Liver (tissue), 9 donors: ENCODE data around the gene KCP. TPM values are rescaled to one million over a fixed set of nuclear protein-coding genes. Genes with fewer than 3 reads are reported as not detected.

Source experiments
- DNase-seq: peaks from one replicate; pipeline ENCODE4 v3.0.0-alpha.2; 2017; ENCODE audit warnings: low spot score
- H3K27ac ChIP-seq, 2 donors: one replicate each; pipeline ENCODE4 v1.7.0; 2013; ENCODE audit warnings: inconsistent platforms in 2 of 2, low read length in 2 of 2, control low read depth in 1 of 2, low read depth in 1 of 2, mild to moderate bottlenecking in 1 of 2
- H3K27me3 ChIP-seq, 4 donors: one replicate each; pipeline versions ENCODE4 v1.6.1 to v1.7.0; 2013; ENCODE audit warnings: low read length in 3 of 4, inconsistent platforms in 1 of 4, mild to moderate bottlenecking in 1 of 4, moderate library complexity in 1 of 4; ENCODE audit not compliant: control insufficient read depth in 4 of 4, insufficient read depth in 4 of 4
- H3K36me3 ChIP-seq, 4 donors: one replicate each; pipeline versions ENCODE4 v1.6.1 to v1.7.0; 2013; ENCODE audit warnings: low read length in 3 of 4, mild to moderate bottlenecking in 3 of 4, low read depth in 1 of 4, moderate library complexity in 1 of 4; ENCODE audit not compliant: control insufficient read depth in 4 of 4, insufficient read depth in 3 of 4
- H3K4me1 ChIP-seq, 4 donors: one replicate each; pipeline versions ENCODE4 v1.6.1 to v1.7.0; 2013; ENCODE audit warnings: low read length in 3 of 4, mild to moderate bottlenecking in 3 of 4, moderate library complexity in 1 of 4; ENCODE audit not compliant: control insufficient read depth in 4 of 4, insufficient read depth in 4 of 4
- H3K4me3 ChIP-seq, 3 donors: one replicate each; pipeline versions ENCODE4 v1.6.1 to v1.7.0; 2013; ENCODE audit warnings: low read length in 3 of 3, control low read depth in 1 of 3, low read depth in 1 of 3, mild to moderate bottlenecking in 1 of 3
- H3K9ac ChIP-seq, 2 donors: one replicate each; pipeline ENCODE4 v1.7.0; 2013; ENCODE audit warnings: low read length in 2 of 2, mild to moderate bottlenecking in 2 of 2, moderate library complexity in 2 of 2, control low read depth in 1 of 2, low read depth in 1 of 2
- H3K9me3 ChIP-seq, 4 donors: one replicate each; pipeline versions ENCODE4 v1.6.1 to v1.7.0; 2013; ENCODE audit warnings: low read length in 3 of 4; ENCODE audit not compliant: control insufficient read depth in 4 of 4
- EGR1 ChIP-seq, 2 donors: IDR thresholded peaks; 2 replicates each; pipeline ENCODE4 v1.6.1; 2016 to 2018; ENCODE audit warnings: antibody characterized with exemption in 2 of 2, low read depth in 2 of 2
- FOXA1 ChIP-seq: IDR thresholded peaks from 2 replicates; pipeline ENCODE4 v1.6.1; 2016; ENCODE audit warnings: antibody characterized with exemption
- FOXA2 ChIP-seq: IDR thresholded peaks from 2 replicates; pipeline ENCODE4 v1.6.1; 2016; ENCODE audit warnings: antibody characterized with exemption
- GABPA ChIP-seq, 2 donors: IDR thresholded peaks in 1 of 2; conservative IDR thresholded peaks in 1 of 2; 2 replicates each; pipeline ENCODE4 v1.6.1; 2016; ENCODE audit warnings: antibody characterized with exemption in 2 of 2, mild to moderate bottlenecking in 1 of 2, moderate library complexity in 1 of 2
- HNF4A ChIP-seq, 2 donors: conservative IDR thresholded peaks; 2 replicates each; pipeline ENCODE4 v1.6.1; 2016; ENCODE audit warnings: antibody characterized with exemption in 2 of 2, mild to moderate bottlenecking in 2 of 2
- HNF4G ChIP-seq: IDR thresholded peaks from 2 replicates; pipeline ENCODE4 v1.6.1; 2016; ENCODE audit warnings: antibody characterized with exemption
- JUND ChIP-seq, 2 donors: IDR thresholded peaks; 2 replicates each; pipeline ENCODE4 v1.6.1; 2016; ENCODE audit warnings: antibody characterized with exemption in 2 of 2
- NR2F2 ChIP-seq: IDR thresholded peaks from 2 replicates; pipeline ENCODE4 v1.6.1; 2016; ENCODE audit warnings: antibody characterized with exemption
- RAD21 ChIP-seq, 2 donors: IDR thresholded peaks; 2 replicates each; pipeline ENCODE4 v1.6.1; 2016; ENCODE audit warnings: antibody characterized with exemption in 2 of 2, mild to moderate bottlenecking in 2 of 2
- RXRA ChIP-seq, 2 donors: IDR thresholded peaks; 2 replicates each; pipeline ENCODE4 v1.6.1; 2017 to 2018; ENCODE audit warnings: antibody characterized with exemption in 2 of 2, mild to moderate bottlenecking in 1 of 2
- SP1 ChIP-seq: IDR thresholded peaks from 2 replicates; pipeline ENCODE4 v1.6.1; 2018; ENCODE audit warnings: antibody characterized with exemption, mild to moderate bottlenecking
- TAF1 ChIP-seq: conservative IDR thresholded peaks from 2 replicates; pipeline ENCODE4 v1.6.1; 2016; ENCODE audit warnings: antibody characterized with exemption, mild to moderate bottlenecking
- YY1 ChIP-seq: IDR thresholded peaks from 2 replicates; pipeline ENCODE4 v1.6.1; 2016; ENCODE audit warnings: antibody characterized with exemption, mild to moderate bottlenecking
- WGBS: extraction: QIAGEN DNeasy Blood & Tissue Kit; methylation state at CpG from one replicate; pipeline ENCODE4 v1.1.7; 2013; 5-methylcytosine and 5-hydroxymethylcytosine counted together
- polyA plus RNA-seq, 2 donors: library from polyadenylated mRNA; stranded (reverse) in 1 of 2; unstranded in 1 of 2; fragments of 200-250 nt in 1 of 2; fragments of >200 nt in 1 of 2; fragmentation: Nextera tagmentation in 1 of 2; extraction: Ambion mirVana in 1 of 2; gene quantifications; one replicate each; pipeline versions ENCODE4 v1.2.1 to v1.2.3, GENCODE V29; 2013 to 2015
- total RNA-seq, 2 donors: library from RNA; depleted of rRNA; stranded (reverse); fragments of >200 nt; gene quantifications; one replicate each; pipeline ENCODE4 v1.2.3, GENCODE V29; 2014
- TF ChIP-seq, protein P1 (sequence below): IDR thresholded peaks from 2 replicates; pipeline ENCODE4 v1.6.1; 2016; ENCODE audit warnings: antibody characterized with exemption
- TF ChIP-seq, protein P2 (sequence below): fragments of 150-350 bp; IDR thresholded peaks from 2 replicates; pipeline ENCODE4 v1.5.1; 2017; ENCODE audit warnings: improper control_type of control experiment, low read depth, low read length; ENCODE audit not compliant: missing input control
- TF ChIP-seq, protein P3 (sequence below): IDR thresholded peaks from 2 replicates; pipeline ENCODE4 v1.6.1; 2016; ENCODE audit warnings: antibody characterized with exemption
- TF ChIP-seq, protein P4 (sequence below): IDR thresholded peaks from 2 replicates; pipeline ENCODE4 v1.6.1; 2016; ENCODE audit warnings: antibody characterized with exemption, mild to moderate bottlenecking
- TF ChIP-seq, protein P5 (sequence below): IDR thresholded peaks from 2 replicates; pipeline ENCODE4 v1.6.1; 2016; ENCODE audit warnings: antibody characterized with exemption
- donor health status: healthy.
- donor health status: healthy.
- donor health status: healthy.
- donor health status: healthy.
- donor health status: healthy.

Gene KCP
- total and polyA plus RNA-seq, 4 donors, result 0.02 to 0.08 (median 0.05) TPM; not detected in 1

DNA sequence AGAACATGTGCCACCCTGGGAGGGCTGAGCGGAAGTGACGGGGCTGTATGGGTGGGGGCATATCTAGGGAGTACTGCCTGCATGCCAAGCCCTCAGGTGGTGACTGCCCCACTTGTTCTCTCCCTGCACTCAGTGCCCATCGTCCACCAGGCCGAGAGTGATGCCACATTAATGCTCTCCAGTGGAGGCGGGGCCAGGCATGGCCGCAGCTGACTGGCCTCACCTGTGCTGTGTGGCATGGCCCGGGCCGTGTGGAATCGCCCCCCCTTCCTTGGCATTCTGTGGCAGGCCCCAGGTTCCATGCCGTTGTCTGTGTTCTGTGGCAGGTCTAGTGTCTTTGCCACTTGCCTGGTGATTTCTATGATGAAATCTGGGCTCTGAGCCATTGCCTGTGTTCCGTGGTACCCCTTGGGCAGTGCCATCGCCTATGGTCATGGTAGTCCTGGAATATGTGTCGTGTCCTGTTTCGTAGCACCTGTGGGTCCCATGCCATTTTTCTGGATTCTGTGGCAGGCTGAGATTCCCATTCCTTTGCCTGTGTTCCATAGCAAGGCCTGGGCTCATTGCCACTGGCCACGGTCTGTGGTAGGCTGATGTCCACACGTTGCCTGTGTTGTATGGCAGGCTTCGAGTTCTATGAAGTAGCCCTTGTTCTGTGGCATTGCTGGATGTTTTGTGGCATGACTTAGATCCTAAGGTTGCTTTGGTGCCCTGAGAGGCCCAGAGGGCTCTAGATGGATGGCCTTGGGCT is 71.4 kb downstream of the KCP start (continued):
- TF ChIP-seq EGR1 (IDR thresholded peaks at IDR 0.05; ENCODE audit: low read depth in 2 of 2), result no peak
- no peak for TF ChIP-seq TAF1
- no peak for TF ChIP-seq HNF4A (conservative IDR thresholded peaks at IDR 0.05)

DNA sequence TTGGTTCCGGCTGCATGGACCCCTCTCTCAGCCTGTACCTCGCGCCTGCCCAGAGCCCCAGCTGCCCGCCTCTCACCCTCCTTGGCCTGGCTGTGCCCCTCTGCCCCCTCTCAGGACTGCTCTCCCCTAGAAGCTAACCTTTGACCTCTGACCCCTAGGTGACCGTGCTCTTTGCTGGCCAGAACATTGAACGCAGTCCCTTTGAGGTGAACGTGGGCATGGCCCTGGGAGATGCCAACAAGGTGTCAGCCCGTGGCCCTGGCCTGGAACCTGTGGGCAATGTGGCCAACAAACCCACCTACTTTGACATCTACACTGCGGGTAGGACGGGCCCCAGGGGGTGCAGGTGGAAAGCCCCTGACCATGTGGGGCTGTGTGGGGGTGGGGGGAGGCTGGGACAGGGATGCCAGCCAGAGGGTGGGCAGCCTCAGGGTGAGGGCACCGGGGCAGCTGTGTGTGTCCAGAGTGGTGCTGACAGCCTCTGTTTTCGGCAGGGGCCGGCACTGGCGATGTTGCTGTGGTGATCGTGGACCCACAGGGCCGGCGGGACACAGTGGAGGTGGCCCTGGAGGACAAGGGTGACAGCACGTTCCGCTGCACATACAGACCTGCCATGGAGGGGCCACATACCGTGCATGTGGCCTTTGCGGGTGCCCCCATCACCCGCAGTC is 72.3 kb downstream of the KCP start:
- no peak for DNase-seq
- TF ChIP-seq HNF4A (conservative IDR thresholded peaks at IDR 0.05), result no peak
- TF ChIP-seq, protein P1, sequence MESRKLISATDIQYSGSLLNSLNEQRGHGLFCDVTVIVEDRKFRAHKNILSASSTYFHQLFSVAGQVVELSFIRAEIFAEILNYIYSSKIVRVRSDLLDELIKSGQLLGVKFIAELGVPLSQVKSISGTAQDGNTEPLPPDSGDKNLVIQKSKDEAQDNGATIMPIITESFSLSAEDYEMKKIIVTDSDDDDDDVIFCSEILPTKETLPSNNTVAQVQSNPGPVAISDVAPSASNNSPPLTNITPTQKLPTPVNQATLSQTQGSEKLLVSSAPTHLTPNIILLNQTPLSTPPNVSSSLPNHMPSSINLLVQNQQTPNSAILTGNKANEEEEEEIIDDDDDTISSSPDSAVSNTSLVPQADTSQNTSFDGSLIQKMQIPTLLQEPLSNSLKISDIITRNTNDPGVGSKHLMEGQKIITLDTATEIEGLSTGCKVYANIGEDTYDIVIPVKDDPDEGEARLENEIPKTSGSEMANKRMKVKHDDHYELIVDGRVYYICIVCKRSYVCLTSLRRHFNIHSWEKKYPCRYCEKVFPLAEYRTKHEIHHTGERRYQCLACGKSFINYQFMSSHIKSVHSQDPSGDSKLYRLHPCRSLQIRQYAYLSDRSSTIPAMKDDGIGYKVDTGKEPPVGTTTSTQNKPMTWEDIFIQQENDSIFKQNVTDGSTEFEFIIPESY, result no peak
- TF ChIP-seq FOXA2, result no peak
- TF ChIP-seq SP1, result no peak
- TF ChIP-seq NR2F2, result no peak
- TF ChIP-seq GABPA (IDR thresholded peaks at IDR 0.05 in 1 of 2, conservative IDR thresholded peaks at IDR 0.05 in 1 of 2), result no peak
- TF ChIP-seq RAD21 (IDR thresholded peaks at IDR 0.05), result no peak
- no peak for TF ChIP-seq JUND (IDR thresholded peaks at IDR 0.05)
- TF ChIP-seq FOXA1, result no peak
- TF ChIP-seq, protein P2, sequence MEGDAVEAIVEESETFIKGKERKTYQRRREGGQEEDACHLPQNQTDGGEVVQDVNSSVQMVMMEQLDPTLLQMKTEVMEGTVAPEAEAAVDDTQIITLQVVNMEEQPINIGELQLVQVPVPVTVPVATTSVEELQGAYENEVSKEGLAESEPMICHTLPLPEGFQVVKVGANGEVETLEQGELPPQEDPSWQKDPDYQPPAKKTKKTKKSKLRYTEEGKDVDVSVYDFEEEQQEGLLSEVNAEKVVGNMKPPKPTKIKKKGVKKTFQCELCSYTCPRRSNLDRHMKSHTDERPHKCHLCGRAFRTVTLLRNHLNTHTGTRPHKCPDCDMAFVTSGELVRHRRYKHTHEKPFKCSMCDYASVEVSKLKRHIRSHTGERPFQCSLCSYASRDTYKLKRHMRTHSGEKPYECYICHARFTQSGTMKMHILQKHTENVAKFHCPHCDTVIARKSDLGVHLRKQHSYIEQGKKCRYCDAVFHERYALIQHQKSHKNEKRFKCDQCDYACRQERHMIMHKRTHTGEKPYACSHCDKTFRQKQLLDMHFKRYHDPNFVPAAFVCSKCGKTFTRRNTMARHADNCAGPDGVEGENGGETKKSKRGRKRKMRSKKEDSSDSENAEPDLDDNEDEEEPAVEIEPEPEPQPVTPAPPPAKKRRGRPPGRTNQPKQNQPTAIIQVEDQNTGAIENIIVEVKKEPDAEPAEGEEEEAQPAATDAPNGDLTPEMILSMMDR, result no peak
- TF ChIP-seq, protein P3, sequence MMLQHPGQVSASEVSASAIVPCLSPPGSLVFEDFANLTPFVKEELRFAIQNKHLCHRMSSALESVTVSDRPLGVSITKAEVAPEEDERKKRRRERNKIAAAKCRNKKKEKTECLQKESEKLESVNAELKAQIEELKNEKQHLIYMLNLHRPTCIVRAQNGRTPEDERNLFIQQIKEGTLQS, result no peak
- TF ChIP-seq EGR1 (IDR thresholded peaks at IDR 0.05; ENCODE audit: low read depth in 2 of 2), result no peak
- TF ChIP-seq HNF4G, result no peak
- TF ChIP-seq, protein P4, sequence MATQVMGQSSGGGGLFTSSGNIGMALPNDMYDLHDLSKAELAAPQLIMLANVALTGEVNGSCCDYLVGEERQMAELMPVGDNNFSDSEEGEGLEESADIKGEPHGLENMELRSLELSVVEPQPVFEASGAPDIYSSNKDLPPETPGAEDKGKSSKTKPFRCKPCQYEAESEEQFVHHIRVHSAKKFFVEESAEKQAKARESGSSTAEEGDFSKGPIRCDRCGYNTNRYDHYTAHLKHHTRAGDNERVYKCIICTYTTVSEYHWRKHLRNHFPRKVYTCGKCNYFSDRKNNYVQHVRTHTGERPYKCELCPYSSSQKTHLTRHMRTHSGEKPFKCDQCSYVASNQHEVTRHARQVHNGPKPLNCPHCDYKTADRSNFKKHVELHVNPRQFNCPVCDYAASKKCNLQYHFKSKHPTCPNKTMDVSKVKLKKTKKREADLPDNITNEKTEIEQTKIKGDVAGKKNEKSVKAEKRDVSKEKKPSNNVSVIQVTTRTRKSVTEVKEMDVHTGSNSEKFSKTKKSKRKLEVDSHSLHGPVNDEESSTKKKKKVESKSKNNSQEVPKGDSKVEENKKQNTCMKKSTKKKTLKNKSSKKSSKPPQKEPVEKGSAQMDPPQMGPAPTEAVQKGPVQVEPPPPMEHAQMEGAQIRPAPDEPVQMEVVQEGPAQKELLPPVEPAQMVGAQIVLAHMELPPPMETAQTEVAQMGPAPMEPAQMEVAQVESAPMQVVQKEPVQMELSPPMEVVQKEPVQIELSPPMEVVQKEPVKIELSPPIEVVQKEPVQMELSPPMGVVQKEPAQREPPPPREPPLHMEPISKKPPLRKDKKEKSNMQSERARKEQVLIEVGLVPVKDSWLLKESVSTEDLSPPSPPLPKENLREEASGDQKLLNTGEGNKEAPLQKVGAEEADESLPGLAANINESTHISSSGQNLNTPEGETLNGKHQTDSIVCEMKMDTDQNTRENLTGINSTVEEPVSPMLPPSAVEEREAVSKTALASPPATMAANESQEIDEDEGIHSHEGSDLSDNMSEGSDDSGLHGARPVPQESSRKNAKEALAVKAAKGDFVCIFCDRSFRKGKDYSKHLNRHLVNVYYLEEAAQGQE, result no peak
- no peak for TF ChIP-seq YY1
- TF ChIP-seq, protein P5, sequence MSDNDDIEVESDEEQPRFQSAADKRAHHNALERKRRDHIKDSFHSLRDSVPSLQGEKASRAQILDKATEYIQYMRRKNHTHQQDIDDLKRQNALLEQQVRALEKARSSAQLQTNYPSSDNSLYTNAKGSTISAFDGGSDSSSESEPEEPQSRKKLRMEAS, result no peak
- no peak for TF ChIP-seq RXRA (IDR thresholded peaks at IDR 0.05)
- no peak for TF ChIP-seq TAF1
- Histone ChIP-seq H3K4me3 (no peak overlapping the region), H3K36me3 (no peaks in the 10 kb centered on the region), H3K27me3 (no peaks in the 10 kb centered on the region), H3K27ac (no peak overlapping the region), H3K9me3 (no peaks in the 10 kb centered on the region), H3K4me1 (no peaks in the 10 kb centered on the region), H3K9ac (no peak overlapping the region)
- 89% methylated on average over 22 of the region's 22 CpGs for WGBS
